Prostate gland (tissue), 2 donors: ENCODE measurements around the gene ZNF513.

ENCODE experiments used
- POLR2A ChIP-seq: fragments of 450-650 bp; IDR thresholded peaks from one replicate; pipeline ENCODE4 v1.6.1; 2016; ENCODE audit warnings: antibody characterized with exemption, mild to moderate bottlenecking
- TF ChIP-seq, protein P1 (sequence below), 4 experiments: fragments of 200-600 bp in 2 of 4; fragments of 450-650 bp in 2 of 4; sonication (generic) in 2 of 4; IDR thresholded peaks; 1 replicate in 3 of 4; 2 replicates in 1 of 4; pipeline ENCODE4 v1.5.1; 2016 to 2019; ENCODE audit warnings: antibody characterized with exemption in 4 of 4, mild to moderate bottlenecking in 2 of 4, moderate library complexity in 2 of 4

GRCh38 chr2:27350106-27350693 lies 30.3 kb downstream of the ZNF513 start:
- TF ChIP-seq POLR2A, result no peak
- TF ChIP-seq, protein P1, sequence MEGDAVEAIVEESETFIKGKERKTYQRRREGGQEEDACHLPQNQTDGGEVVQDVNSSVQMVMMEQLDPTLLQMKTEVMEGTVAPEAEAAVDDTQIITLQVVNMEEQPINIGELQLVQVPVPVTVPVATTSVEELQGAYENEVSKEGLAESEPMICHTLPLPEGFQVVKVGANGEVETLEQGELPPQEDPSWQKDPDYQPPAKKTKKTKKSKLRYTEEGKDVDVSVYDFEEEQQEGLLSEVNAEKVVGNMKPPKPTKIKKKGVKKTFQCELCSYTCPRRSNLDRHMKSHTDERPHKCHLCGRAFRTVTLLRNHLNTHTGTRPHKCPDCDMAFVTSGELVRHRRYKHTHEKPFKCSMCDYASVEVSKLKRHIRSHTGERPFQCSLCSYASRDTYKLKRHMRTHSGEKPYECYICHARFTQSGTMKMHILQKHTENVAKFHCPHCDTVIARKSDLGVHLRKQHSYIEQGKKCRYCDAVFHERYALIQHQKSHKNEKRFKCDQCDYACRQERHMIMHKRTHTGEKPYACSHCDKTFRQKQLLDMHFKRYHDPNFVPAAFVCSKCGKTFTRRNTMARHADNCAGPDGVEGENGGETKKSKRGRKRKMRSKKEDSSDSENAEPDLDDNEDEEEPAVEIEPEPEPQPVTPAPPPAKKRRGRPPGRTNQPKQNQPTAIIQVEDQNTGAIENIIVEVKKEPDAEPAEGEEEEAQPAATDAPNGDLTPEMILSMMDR (IDR thresholded peaks at IDR 0.05), result no peak
